Measurements from ENCODE around the gene PERM1. TPM values are rescaled to one million over a fixed set of nuclear protein-coding genes. Genes with fewer than 3 reads are reported as not detected.

The PERM1 gene
- total RNA-seq, 1 experiment from 2014 or later = 0.39 TPM

DNA sequence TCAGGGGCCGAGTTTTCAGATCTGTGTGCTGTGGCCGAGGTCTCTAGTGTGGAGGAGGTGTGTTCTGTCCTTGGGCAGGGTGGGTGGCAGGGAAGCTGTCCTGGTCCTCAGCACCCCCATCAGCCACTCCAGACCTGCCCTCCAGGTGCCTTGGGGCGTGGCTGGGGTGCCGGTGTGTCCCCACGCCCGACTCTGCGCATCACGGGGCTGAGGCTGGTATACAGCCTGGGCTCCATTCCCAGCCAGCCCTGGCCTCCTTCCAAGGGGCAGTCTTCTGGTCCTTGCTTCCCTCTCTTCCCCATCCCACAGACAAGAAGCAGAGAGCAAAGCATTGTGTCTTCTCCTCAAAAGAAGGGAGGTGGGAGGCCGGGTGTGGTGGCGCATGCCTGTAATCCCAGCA is 54.1 kb downstream of the PERM1 start:
- no peak for TF ChIP-seq CEBPB (IDR thresholded peaks at IDR 0.05; ENCODE audit: low read depth)
- no peaks in the 10 kb centered on the region for H3K9me3 ChIP-seq (ENCODE audit: control insufficient read depth in 1 of 2, insufficient read depth in 1 of 2, low read depth in 1 of 2, low read length in 2 of 2)
- no peak overlapping the region for H3K27ac ChIP-seq (ENCODE audit: low read depth, low read length)
- no peak for ATAC-seq
- no peak overlapping the region for H2AFZ ChIP-seq (ENCODE audit: low read depth, low read length, poor library complexity, severe bottlenecking)
- ChIA-PET RAD21 (ENCODE audit: low non-redundant PET in 1 of 2, low total read pairs in 2 of 2, uncharacterized antibody in 2 of 2, unreplicated experiment in 2 of 2) (interaction anchor here in 1 of 2 experiments (1.3 kb wide), 1 partner anchor 10 kb away, joined by 3 read pairs; no protein-coding TSS in a partner anchor), POLR2A (no interaction called here), CTCF (no interaction called here)
- no peaks in the 10 kb centered on the region for H4K20me1 ChIP-seq (ENCODE audit: insufficient read depth)
- peaks cover 14 to 27% of the 10 kb centered on the region in 2 experiments for H3K4me1 ChIP-seq (ENCODE audit: control insufficient read depth in 1 of 2, insufficient read depth in 2 of 2, low read length in 2 of 2)
- DNase-seq (ENCODE audit: low read depth, low spot score) = no peak
- no peak overlapping the region for H3K4me3 ChIP-seq (replicated peaks in 1 of 2; ENCODE audit: low read depth in 1 of 2, low read length in 2 of 2)
- no peaks in the 10 kb centered on the region for H3K79me2 ChIP-seq (ENCODE audit: insufficient read depth, low read length)
- no peak overlapping the region for H3K9ac ChIP-seq (ENCODE audit: low read length)
- no peak overlapping the region for H3K4me2 ChIP-seq (ENCODE audit: low read length)
- H3K36me3 ChIP-seq (ENCODE audit: control insufficient read depth in 1 of 2, insufficient read depth in 2 of 2, low read length in 2 of 2) = no peaks in the 10 kb centered on the region
- peaks cover 14% of the 10 kb centered on the region; the same call in 1 of the 2 replicates for H3K27me3 ChIP-seq (ENCODE audit: insufficient read depth, low read length)
- BruUV-seq (replicated peaks) = no TSS peak
- H3K9me2 ChIP-seq (ENCODE audit: insufficient read depth) = no peaks in the 10 kb centered on the region
- intact Hi-C loops (cut with micrococcal nuclease) = no loop called here

DNA sequence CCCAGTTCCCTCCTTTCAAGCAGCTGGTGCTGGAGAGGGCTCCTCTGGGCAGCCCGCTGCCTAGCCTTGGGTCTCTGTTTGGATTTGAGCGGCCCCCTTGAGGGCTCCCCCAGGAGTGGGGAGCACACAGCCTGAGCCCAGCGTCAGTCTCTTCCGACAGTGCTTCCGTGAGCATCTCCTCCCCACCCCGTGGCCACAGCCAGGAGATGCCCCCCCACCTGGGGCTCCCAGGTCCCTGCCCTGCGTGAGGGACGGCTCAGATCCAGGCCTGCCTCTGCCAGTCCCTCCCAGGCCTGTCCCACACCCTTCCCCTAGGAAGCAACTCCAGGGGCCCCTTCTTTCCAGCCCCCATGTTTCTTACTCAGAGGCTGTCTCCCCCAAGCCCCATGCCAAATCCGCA is 54.7 kb downstream of the PERM1 start:
- no peak overlapping the region for H3K27ac ChIP-seq (ENCODE audit: low read depth, low read length)
- no peaks in the 10 kb centered on the region for H3K9me3 ChIP-seq (ENCODE audit: control insufficient read depth in 1 of 2, insufficient read depth in 1 of 2, low read depth in 1 of 2, low read length in 2 of 2)
- TF ChIP-seq ZBTB33 (IDR thresholded peaks at IDR 0.05; ENCODE audit: extremely low read depth, insufficient replicate concordance, low read length) = no peak
- TF ChIP-seq EZH2phosphoT487 (IDR thresholded peaks at IDR 0.05; ENCODE audit: borderline replicate concordance) = no peak
- TF ChIP-seq, protein P1, sequence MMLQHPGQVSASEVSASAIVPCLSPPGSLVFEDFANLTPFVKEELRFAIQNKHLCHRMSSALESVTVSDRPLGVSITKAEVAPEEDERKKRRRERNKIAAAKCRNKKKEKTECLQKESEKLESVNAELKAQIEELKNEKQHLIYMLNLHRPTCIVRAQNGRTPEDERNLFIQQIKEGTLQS (IDR thresholded peaks at IDR 0.05) = no peak
- no peak for TF ChIP-seq FOSL1 (IDR thresholded peaks at IDR 0.05; ENCODE audit: low read depth)
- TF ChIP-seq CBX3 (IDR thresholded peaks at IDR 0.05; ENCODE audit: low read depth) = no peak
- TF ChIP-seq SP1 (IDR thresholded peaks at IDR 0.05; ENCODE audit: low read depth) = no peak
- TF ChIP-seq TCF7L2 (IDR thresholded peaks at IDR 0.05; ENCODE audit: borderline replicate concordance, extremely low read depth, insufficient read depth, insufficient read length) = no peak
- no peak for TF ChIP-seq EZH2 (IDR thresholded peaks at IDR 0.05)
- TF ChIP-seq ELF1 (IDR thresholded peaks at IDR 0.05; ENCODE audit: borderline replicate concordance, low read depth) = no peak
- no peak for TF ChIP-seq RAD21 (IDR thresholded peaks at IDR 0.05; ENCODE audit: low read depth)
- no peak for TF ChIP-seq EGR1 (IDR thresholded peaks at IDR 0.05; ENCODE audit: low read depth)
- no peak for TF ChIP-seq CEBPB (IDR thresholded peaks at IDR 0.05; ENCODE audit: low read depth)
- TF ChIP-seq JUND (IDR thresholded peaks at IDR 0.05) = no peak
- TF ChIP-seq, protein P2, sequence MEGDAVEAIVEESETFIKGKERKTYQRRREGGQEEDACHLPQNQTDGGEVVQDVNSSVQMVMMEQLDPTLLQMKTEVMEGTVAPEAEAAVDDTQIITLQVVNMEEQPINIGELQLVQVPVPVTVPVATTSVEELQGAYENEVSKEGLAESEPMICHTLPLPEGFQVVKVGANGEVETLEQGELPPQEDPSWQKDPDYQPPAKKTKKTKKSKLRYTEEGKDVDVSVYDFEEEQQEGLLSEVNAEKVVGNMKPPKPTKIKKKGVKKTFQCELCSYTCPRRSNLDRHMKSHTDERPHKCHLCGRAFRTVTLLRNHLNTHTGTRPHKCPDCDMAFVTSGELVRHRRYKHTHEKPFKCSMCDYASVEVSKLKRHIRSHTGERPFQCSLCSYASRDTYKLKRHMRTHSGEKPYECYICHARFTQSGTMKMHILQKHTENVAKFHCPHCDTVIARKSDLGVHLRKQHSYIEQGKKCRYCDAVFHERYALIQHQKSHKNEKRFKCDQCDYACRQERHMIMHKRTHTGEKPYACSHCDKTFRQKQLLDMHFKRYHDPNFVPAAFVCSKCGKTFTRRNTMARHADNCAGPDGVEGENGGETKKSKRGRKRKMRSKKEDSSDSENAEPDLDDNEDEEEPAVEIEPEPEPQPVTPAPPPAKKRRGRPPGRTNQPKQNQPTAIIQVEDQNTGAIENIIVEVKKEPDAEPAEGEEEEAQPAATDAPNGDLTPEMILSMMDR (IDR thresholded peaks at IDR 0.05 in 2 of 3, conservative IDR thresholded peaks at IDR 0.05 in 1 of 3; ENCODE audit: borderline replicate concordance in 1 of 3, insufficient read depth in 1 of 3, low read depth in 2 of 3, low read length in 2 of 3) = no peak
- no peaks in the 10 kb centered on the region for H3K9me2 ChIP-seq (ENCODE audit: insufficient read depth)
- no peak for ATAC-seq
- ChIA-PET RAD21 (ENCODE audit: low non-redundant PET in 1 of 2, low total read pairs in 2 of 2, uncharacterized antibody in 2 of 2, unreplicated experiment in 2 of 2) (interaction anchor here in 1 of 2 experiments (0.6 kb wide), 1 partner anchor 344 kb away, joined by 4 read pairs; no protein-coding TSS in a partner anchor), CTCF (no interaction called here), POLR2A (no interaction called here)
- no peaks in the 10 kb centered on the region for H3K79me2 ChIP-seq (ENCODE audit: insufficient read depth, low read length)
- peaks cover 17 to 30% of the 10 kb centered on the region in 2 experiments for H3K4me1 ChIP-seq (ENCODE audit: control insufficient read depth in 1 of 2, insufficient read depth in 2 of 2, low read length in 2 of 2)
- H3K4me3 ChIP-seq (replicated peaks in 1 of 2; ENCODE audit: low read depth in 1 of 2, low read length in 2 of 2) = no peak overlapping the region
- H3K9ac ChIP-seq (ENCODE audit: low read length) = no peak overlapping the region
- no peaks in the 10 kb centered on the region for H3K36me3 ChIP-seq (ENCODE audit: control insufficient read depth in 1 of 2, insufficient read depth in 2 of 2, low read length in 2 of 2)
- H3K27me3 ChIP-seq (ENCODE audit: insufficient read depth, low read length) = peaks cover 19% of the 10 kb centered on the region; the same call in 1 of the 2 replicates
- no TSS peak for BruUV-seq (replicated peaks)
- H2AFZ ChIP-seq (ENCODE audit: low read depth, low read length, poor library complexity, severe bottlenecking) = no peak overlapping the region
- intact Hi-C loops (cut with micrococcal nuclease) = no loop called here
- no peaks in the 10 kb centered on the region for H4K20me1 ChIP-seq (ENCODE audit: insufficient read depth)
- DNase-seq (ENCODE audit: low read depth, low spot score) = no peak
- H3K4me2 ChIP-seq (ENCODE audit: low read length) = no peak overlapping the region

Measured in HCT116 (cell line).